ENCODE data around the gene CAMTA1. TPM values are rescaled to one million over a fixed set of nuclear protein-coding genes. Genes with fewer than 3 reads are reported as not detected.

Gene CAMTA1
- polyA plus RNA-seq, 1 of the 3 experiments (the other 2 are of a cell fraction) = 63.1 TPM

DNA sequence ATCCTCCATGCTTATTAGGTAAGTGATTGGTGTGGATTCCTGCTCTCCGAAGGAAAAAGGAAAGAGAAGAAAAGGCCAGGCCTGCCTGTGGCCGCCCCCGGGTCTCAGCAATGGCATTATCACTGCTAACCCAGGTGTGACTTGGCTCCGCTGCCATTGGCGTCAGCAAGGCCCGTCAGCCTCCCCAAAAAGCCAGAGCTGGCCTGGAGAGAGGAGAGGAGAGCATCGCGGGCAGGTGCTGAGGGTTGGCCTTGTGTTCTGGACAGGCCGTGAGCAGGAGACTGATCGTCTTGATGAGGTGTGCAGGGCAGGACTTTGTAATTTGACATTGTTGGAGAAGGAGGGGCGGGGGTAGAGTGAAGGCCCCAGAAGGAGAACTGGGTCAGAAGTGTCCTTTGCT is 186.4 kb downstream of the CAMTA1 start:
- H3K36me3 ChIP-seq (replicated peaks in 1 of 2; ENCODE audit: control insufficient read depth in 1 of 2, insufficient read depth in 2 of 2, low read length in 1 of 2) = no peaks in the 10 kb centered on the region
- no peaks in the 10 kb centered on the region for H3K79me2 ChIP-seq (ENCODE audit: insufficient read depth)
- no peak for TF ChIP-seq CTCF (IDR thresholded peaks at IDR 0.05)
- TF ChIP-seq MXI1 (IDR thresholded peaks at IDR 0.05; ENCODE audit: low read depth, low read length) = no peak
- no peak for TF ChIP-seq TEAD4 (IDR thresholded peaks at IDR 0.05; ENCODE audit: borderline replicate concordance, insufficient read depth)
- no peak for TF ChIP-seq ELF1 (IDR thresholded peaks at IDR 0.05)
- TF ChIP-seq JUND (IDR thresholded peaks at IDR 0.05) = no peak
- TF ChIP-seq MEF2A (IDR thresholded peaks at IDR 0.05; ENCODE audit: borderline replicate concordance, low read depth) = no peak
- TF ChIP-seq, protein P1, sequence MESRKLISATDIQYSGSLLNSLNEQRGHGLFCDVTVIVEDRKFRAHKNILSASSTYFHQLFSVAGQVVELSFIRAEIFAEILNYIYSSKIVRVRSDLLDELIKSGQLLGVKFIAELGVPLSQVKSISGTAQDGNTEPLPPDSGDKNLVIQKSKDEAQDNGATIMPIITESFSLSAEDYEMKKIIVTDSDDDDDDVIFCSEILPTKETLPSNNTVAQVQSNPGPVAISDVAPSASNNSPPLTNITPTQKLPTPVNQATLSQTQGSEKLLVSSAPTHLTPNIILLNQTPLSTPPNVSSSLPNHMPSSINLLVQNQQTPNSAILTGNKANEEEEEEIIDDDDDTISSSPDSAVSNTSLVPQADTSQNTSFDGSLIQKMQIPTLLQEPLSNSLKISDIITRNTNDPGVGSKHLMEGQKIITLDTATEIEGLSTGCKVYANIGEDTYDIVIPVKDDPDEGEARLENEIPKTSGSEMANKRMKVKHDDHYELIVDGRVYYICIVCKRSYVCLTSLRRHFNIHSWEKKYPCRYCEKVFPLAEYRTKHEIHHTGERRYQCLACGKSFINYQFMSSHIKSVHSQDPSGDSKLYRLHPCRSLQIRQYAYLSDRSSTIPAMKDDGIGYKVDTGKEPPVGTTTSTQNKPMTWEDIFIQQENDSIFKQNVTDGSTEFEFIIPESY (IDR thresholded peaks at IDR 0.05; ENCODE audit: borderline replicate concordance, low read depth) = no peak
- no peak for TF ChIP-seq TAF1 (IDR thresholded peaks at IDR 0.05; ENCODE audit: borderline replicate concordance, low read depth, low read length)
- TF ChIP-seq IRF3 (IDR thresholded peaks at IDR 0.05; ENCODE audit: low read depth, low read length) = no peak
- TF ChIP-seq RFX5 (IDR thresholded peaks at IDR 0.05; ENCODE audit: low read length) = no peak
- H3K4me2 ChIP-seq = no peak overlapping the region
- H3K9me3 ChIP-seq = no peaks in the 10 kb centered on the region
- CTCF ChIA-PET = no interaction called here
- H3K9ac ChIP-seq = no peak overlapping the region
- H3F3A ChIP-seq (replicated peaks; ENCODE audit: insufficient read depth) = no peaks in the 10 kb centered on the region
- H2AFZ ChIP-seq (ENCODE audit: low read depth) = no peak overlapping the region
- POLR2A ChIA-PET = no interaction called here
- H4K20me1 ChIP-seq (ENCODE audit: insufficient read depth) = no peaks in the 10 kb centered on the region
- DNase-seq = no peak
- H3K27ac ChIP-seq (ENCODE audit: low read depth in 2 of 2, low read length in 1 of 2) = no peak overlapping the region
- no peak overlapping the region for H3K4me3 ChIP-seq (ENCODE audit: low read depth in 2 of 2, low read length in 1 of 2)
- H3K9me2 ChIP-seq = no peaks in the 10 kb centered on the region
- no peaks in the 10 kb centered on the region for H3K27me3 ChIP-seq (ENCODE audit: insufficient read depth)
- 66% methylated on average over 11 of the region's 11 CpGs for WGBS (ENCODE audit: low lambda C conversion rate)
- H3K4me1 ChIP-seq (ENCODE audit: control insufficient read depth in 1 of 2, insufficient read depth in 2 of 2, low read depth in 1 of 2, low read length in 1 of 2) = peaks cover 0 to 14% of the 10 kb centered on the region in 2 experiments; a peak in 1 of 4 replicates

DNA sequence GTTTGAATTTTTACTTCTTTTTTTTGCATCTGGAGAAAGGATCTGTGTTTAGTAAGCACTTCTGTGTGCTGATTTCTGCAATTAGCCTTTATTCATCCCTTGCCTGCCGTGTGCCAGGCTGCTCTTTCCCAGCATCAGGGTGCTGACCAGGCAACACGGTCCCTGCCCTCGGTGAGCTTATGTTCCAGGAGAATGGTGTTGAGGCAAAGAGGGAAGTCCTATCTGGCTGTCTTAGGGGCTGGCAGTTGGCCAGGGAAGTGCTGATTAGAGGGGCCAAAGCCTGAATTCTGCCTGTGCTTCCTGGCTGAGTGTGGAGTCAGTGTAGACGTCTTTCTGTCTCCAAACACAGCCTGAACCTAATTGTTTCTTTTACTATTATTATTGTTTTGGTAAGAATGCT is 187.1 kb downstream of the CAMTA1 start:
- Histone ChIP-seq H3K4me2 (no peak overlapping the region), H3K27me3 (ENCODE audit: insufficient read depth) (no peaks in the 10 kb centered on the region), H3K79me2 (ENCODE audit: insufficient read depth) (no peaks in the 10 kb centered on the region), H3K4me3 (ENCODE audit: low read depth in 2 of 2, low read length in 1 of 2) (no peak overlapping the region), H3K9ac (no peak overlapping the region), H3K9me3 (no peaks in the 10 kb centered on the region), H3K4me1 (ENCODE audit: control insufficient read depth in 1 of 2, insufficient read depth in 2 of 2, low read depth in 1 of 2, low read length in 1 of 2) (peaks cover 0 to 14% of the 10 kb centered on the region in 2 experiments; a peak in 1 of 4 replicates), H2AFZ (ENCODE audit: low read depth) (no peak overlapping the region), H3F3A (replicated peaks; ENCODE audit: insufficient read depth) (no peaks in the 10 kb centered on the region), H3K9me2 (no peaks in the 10 kb centered on the region), H3K27ac (ENCODE audit: low read depth in 2 of 2, low read length in 1 of 2) (no peak overlapping the region), H3K36me3 (replicated peaks in 1 of 2; ENCODE audit: control insufficient read depth in 1 of 2, insufficient read depth in 2 of 2, low read length in 1 of 2) (no peaks in the 10 kb centered on the region), H4K20me1 (ENCODE audit: insufficient read depth) (no peaks in the 10 kb centered on the region)
- no peak for TF ChIP-seq TCF12 (IDR thresholded peaks at IDR 0.05)
- TF ChIP-seq YY1 (IDR thresholded peaks at IDR 0.05; ENCODE audit: low read depth) = no peak
- TF ChIP-seq EP300 (IDR thresholded peaks at IDR 0.05; ENCODE audit: borderline replicate concordance in 1 of 2, low read depth in 1 of 2, low read length in 1 of 2) = no peak
- TF ChIP-seq FOSL2 (IDR thresholded peaks at IDR 0.05; ENCODE audit: borderline replicate concordance, low read depth) = no peak
- no peak for TF ChIP-seq RFX5 (IDR thresholded peaks at IDR 0.05; ENCODE audit: low read length)
- no peak for TF ChIP-seq FOXM1 (IDR thresholded peaks at IDR 0.05; ENCODE audit: low read depth)
- TF ChIP-seq, protein P1 (IDR thresholded peaks at IDR 0.05; ENCODE audit: borderline replicate concordance, low read depth) = no peak
- no peak for TF ChIP-seq SIN3A (IDR thresholded peaks at IDR 0.05; ENCODE audit: borderline replicate concordance, low read depth, low read length)
- no peak for TF ChIP-seq SMC3 (IDR thresholded peaks at IDR 0.05; ENCODE audit: low read depth, low read length)
- no peak for TF ChIP-seq MAX (IDR thresholded peaks at IDR 0.05; ENCODE audit: low read depth)
- no peak for TF ChIP-seq RCOR1 (IDR thresholded peaks at IDR 0.05; ENCODE audit: low read length)
- TF ChIP-seq ELF1 (IDR thresholded peaks at IDR 0.05) = no peak
- no peak for TF ChIP-seq POLR2AphosphoS5 (IDR thresholded peaks at IDR 0.05; ENCODE audit: low read depth, low read length)
- TF ChIP-seq TEAD4 (IDR thresholded peaks at IDR 0.05; ENCODE audit: borderline replicate concordance, insufficient read depth) = no peak
- TF ChIP-seq USF1 (IDR thresholded peaks at IDR 0.05; ENCODE audit: borderline replicate concordance, low read depth) = no peak
- DNase-seq = no peak
- WGBS (ENCODE audit: low lambda C conversion rate) = 79% methylated on average over 4 of the region's 4 CpGs
- CTCF ChIA-PET = interaction anchor here (0.5 kb wide), 1 partner anchor 13 kb away, joined by 3 read pairs; no protein-coding TSS in a partner anchor
- POLR2A ChIA-PET = no interaction called here
